HG03095 (cell line): ENCODE results near the gene ZFX.

Experiments
- ATAC-seq: cut with Tn5 transposase; IDR thresholded peaks from one replicate; pipeline ENCODE4 v1.9.1; 2021; ENCODE audit warnings: moderate library complexity; ENCODE audit not compliant: unreplicated experiment

Gene ZFX

DNA sequence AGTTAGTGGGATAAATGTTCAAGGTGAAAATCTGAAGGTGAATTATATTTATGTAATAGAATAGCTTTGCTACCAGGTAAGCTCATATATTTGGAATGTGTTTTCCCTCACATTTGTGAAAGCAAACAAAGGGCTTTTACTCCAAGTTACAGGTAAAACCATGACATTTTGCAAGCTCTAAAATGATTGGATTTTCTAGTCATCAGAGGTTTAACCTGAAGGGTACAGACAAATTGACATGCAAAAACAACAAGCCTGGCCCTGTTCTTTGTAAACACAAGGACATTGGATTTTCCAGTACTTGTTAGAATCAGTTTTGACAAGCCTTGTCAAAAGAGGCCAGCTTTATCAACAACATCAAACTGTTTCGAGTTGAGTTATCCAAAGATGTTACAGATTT, 51.7 kb downstream of the ZFX start:
- no peak for ATAC-seq

DNA sequence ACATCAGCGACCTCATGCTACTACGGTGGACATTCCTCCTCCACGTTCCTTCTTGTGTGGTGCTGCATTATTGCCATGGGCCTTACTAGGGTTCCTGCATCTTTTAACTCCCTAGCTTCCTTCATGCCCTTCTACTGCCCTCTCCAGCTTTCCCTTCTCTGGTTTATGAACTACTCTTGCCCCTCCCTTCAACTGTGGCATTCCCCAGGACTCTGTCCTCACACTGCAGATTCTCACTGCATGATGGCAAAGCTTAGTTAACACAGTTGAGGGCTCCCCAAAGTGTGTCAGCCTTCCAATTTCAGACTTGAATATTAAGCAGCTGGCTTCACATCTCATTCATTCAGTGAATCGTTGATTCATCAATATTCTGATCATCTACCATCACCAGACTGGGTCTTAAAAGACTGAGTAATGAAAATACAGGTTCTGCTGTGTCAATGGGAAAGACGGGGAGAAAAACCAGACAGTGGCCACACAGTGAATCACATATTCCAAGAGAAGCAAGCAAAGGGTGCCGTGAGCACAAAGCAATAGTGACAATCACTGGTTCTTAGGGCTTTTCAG, 53.0 kb downstream of the ZFX start:
- no peak for ATAC-seq

DNA sequence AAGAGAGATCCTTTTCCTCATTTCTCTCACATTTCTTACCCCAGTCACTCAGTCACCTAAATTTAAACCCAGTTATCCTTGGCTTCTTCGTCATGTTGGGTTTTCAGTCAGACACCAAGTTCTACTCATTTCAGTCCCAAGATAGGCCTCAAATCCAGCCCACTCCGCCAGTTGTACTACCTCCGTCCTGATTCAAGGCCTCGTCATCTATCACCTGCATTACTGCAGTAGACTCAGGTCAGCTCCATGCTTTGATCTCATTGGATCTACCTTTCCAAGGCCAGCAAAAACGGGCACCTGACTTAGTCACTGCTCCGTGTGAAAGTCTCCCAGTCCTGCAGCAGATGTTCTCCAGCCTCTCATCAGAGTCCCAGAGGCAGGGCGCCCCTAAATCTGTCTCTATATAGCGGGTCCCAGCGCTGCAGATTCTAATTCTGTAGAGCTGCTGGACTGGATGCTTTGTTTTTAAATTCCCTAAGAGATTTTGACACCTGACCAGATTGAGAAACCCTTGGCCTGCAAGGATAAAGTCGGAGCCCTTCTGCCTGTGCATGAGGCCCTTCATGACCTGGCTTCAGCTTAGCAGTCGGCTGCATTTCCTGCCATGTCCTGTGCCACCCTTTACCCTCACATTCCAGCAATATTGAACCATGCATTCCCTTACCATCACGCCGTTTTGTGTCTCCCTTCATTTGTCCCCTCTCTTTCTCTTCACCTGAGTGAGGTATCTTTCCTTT, 53.7 kb downstream of the ZFX start:
- no peak for ATAC-seq

DNA sequence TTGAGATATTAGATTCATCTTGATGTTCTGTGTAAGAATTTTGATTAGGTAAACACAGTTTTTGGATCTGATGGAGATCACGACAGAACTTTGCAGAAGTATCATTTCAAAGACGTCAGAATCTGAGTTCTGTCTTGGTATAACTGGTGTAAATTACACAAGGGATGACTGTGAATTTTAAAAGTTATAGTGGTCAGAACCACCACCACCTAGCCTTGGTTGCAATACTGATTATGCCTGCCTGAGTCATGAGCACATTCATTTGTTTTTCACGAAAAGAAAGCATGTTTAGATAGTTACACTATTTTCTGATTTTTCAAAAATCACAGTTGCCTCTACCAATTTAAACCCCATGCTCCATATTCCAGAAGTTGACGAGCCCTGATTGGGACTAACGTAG, 54.8 kb downstream of the ZFX start:
- ATAC-seq, result no peak

DNA sequence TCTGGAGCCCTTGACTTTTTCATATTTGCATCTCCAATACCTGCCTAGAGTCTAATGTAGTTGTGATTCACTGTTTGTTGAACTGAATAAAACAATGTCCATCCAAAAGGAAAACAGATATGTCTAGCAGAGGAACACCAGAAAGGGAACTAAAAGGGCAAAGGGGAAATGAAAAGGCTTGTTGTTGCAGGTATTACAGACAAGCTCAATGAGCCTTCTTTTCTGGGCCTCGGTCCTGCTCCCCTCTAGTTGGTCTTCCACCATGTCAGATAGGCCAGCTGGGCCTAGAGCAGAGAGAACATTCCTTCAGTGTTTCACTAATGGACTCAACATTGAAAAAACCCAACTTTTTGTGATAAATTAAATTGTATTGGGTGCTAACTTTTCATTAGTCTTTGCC, 55.4 kb downstream of the ZFX start:
- ATAC-seq, result no peak

DNA sequence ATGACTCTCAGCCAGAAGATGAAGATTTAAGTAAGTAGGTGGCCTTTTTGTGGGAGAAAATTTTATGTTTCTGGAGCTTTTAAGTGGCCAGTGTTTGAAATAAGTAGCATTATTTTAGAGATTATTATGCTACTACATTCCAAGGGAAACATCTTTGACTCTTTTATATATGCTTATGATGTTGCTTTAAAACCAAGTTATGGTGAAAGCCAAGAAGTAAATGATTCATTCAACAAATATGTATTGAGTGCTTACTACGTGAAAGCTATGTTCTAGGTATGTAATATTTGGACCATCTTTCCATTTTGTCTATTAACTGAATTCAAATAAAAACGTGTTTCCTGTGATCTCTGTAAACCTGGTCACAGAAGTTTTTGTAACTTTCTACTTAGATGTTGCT, 58.3 kb downstream of the ZFX start:
- no peak for ATAC-seq

DNA sequence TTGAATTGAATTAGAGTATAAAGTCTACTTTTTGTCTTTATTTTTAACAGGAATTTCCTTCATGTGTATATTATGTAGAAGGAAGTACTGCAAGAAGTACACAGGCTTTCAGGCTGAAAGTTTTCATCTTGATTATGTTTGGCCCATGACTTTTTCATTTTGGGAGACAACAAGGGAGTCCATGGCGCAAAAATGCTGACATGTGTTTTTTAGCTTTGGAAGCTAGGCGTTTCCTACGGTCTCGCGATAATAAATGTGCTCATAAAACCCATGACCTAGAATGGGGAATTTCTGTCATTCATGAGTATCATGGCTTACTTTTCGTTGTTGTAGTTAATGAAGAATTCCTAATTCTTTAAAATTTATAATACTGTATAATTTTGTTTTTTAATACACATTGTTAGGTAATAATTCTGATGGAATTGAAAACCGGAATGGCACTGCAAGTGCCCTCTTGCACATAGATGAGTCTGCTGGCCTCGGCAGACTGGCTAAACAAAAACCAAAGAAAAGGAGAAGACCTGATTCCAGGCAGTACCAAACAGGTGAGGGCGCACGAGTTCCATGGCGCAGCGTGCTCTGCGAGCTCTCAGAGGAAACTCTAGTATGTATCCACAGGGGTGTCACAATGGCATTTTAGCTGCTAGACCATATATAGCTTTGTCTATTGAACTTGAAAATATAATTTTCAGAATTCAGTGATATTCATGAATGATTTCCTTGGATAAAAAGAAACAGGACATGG, 59.1 kb downstream of the ZFX start:
- ATAC-seq, result no peak

DNA sequence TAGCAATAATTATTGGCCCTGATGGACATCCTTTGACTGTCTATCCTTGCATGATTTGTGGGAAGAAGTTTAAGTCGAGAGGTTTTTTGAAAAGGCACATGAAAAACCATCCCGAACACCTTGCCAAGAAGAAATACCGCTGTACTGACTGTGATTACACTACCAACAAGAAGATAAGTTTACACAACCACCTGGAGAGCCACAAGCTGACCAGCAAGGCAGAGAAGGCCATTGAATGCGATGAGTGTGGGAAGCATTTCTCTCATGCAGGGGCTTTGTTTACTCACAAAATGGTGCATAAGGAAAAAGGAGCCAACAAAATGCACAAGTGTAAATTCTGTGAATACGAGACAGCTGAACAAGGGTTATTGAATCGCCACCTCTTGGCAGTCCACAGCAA, 60.7 kb downstream of the ZFX start:
- no peak for ATAC-seq

DNA sequence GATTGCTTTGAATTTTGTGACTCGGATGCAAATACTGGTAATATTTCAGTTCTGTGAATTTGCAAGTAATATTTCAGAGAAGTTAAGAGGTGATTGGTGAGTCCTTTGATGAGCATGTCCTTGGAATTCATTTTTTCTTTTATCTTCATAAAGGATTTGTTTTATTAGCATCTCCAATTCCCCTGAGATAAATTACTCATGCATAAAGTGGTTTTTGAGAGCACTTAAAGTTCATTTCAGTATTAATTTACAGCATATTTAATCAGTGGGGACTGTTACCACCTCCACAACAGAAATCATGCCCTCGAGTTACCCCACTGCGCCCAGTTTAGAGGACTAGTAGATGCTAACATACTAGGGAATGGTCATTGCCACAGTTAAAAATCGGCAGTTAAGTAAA, 65.0 kb downstream of the ZFX start:
- ATAC-seq, result no peak

DNA sequence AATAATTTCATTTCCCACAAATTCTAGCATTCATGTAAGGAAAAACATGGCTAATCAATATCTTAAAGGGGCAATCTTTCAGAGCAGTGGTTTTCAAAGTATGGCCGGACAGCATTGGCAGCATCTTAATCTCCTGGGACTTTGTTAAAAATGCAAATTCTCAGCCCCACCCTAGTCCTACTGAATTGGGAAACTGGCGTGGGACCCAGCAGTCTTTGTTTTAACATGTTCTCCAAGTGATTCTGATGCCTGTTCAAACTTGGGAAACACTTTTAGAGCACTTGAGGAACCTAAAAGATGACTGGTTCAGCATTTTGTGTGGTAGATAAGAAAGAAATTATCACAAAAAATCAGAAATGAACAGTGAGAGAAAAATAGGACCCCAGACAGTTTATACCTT, 65.7 kb downstream of the ZFX start:
- no peak for ATAC-seq

DNA sequence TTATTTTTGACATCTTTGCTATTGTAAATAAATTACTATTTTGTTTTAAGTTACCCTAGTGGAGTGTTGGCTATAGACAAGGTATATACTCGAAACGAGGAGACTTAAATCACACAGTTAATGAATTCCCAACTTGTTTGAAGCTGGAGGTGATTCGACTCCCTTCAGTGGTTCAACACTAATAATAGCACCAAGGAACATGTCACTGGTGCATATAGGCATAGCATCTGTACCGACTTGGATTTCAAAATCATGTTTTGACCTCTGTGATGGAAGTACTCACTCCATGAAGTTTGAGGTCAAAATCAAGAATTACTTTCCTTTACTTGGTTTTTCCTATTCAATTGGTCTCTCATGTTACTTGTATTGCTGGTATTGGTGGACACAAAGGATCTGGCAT, 66.5 kb downstream of the ZFX start:
- no peak for ATAC-seq

DNA sequence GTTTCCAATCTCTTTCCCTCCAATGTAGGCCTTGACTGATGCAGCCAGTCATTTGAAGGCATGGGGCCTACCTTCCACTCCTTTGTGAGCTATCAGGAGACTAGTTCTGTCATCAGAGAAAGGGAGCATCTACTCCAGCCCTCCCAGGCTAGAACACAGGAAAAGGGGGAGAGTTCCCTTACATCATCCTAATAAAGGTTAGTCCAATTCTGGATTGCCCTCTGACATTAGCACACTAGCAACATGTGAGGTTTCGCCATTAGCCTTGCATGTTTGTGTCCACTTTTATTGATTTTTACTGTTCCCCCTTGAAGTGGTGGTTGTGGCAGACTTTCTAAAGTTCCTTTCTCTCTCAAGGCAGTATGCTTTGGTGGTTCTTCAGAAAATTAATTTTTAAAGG, 67.3 kb downstream of the ZFX start:
- ATAC-seq, result no peak

DNA sequence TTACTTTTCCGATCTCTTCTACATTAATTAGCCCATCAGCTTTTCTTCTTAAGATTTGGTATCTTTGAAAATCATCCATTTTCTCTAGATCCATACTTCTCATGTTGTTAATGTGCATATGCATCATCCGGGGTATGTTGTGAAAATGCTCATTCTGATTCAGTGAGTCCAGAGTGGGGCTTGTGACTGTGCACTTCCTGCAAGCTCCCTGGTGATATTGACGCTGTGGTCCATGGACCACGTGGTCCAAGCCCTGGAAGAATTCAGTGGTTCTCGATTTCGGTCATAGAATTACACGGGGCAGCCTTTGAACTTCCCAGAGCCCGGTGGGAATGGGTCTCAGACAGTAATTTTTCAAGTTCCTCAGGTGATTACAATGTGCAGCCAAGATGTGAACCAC, 69.8 kb downstream of the ZFX start:
- ATAC-seq, result no peak

DNA sequence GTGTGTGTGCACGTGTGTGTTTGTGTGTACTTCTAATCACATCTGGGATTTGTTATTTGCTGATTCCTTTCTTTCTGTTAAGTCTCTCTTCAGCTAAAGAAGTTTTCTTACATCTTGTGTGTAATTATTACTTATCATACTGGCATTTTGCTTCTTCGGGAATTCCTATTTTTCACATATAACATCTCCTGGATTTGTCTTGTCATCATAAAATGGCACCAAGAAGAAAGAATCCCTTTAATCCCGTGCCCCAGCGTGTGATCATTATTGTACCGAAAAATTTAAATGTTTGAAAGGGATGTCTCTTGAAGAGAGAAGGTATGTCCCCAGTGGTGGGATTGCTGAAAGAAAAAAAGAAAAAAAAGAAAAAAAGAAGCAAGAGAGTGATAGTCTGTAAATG, 72.3 kb downstream of the ZFX start:
- ATAC-seq, result no peak

DNA sequence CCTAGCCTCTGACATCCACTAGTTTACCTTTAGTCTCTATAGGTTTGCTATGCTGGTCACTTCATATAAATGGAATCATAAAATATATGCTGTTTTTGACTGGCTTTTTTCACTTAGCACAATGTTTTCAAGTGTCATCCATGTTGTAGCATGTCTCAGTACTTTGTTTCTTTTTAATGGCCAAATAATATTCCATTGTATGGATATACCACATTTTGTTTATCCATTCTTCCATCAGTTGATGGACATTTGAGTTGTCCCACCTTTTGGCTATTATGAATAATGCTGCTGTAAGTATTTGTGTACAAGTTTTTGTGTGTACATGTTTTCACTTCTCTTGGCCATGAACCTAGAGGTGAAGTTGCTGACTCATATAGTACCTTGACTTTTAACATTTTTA, 75.7 kb downstream of the ZFX start:
- no peak for ATAC-seq

DNA sequence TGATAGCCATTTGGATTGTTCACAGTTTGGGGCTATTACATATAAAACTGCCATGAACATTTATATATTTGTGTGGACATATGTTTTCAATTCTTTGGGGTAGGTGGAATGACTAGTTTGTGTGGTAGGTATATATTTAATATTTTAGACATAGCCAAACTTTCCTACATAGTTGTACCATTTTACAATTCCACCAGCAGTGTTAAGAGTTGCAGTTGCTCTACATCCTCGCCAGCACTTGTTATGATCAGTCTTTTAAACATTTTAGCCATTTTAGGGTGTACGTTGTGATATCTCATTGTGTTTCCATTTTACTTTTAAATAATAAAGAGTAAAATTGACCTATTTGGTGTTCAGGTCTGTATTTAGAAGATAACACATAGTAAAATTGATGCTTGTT, 76.6 kb downstream of the ZFX start:
- ATAC-seq, result no peak

DNA sequence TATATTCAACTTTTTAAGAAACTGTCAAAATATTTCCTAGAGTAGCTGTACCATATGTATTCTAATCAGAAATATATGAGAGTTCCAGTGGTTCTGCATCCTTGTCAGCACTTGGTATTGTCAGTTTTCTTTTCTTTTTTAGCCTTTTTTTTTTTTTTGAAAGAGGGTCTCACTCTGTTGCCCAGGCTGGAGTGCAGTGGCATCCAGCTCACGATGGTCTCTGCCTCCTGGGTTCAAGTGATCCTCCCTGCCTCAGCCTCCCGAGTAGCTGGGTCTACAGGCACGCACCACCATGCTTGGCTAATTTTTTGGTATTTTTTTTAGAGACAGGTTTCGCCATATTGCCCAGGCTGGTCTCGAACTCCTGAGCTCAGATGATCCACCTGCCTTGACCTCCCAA, 79.1 kb downstream of the ZFX start:
- no peak for ATAC-seq

DNA sequence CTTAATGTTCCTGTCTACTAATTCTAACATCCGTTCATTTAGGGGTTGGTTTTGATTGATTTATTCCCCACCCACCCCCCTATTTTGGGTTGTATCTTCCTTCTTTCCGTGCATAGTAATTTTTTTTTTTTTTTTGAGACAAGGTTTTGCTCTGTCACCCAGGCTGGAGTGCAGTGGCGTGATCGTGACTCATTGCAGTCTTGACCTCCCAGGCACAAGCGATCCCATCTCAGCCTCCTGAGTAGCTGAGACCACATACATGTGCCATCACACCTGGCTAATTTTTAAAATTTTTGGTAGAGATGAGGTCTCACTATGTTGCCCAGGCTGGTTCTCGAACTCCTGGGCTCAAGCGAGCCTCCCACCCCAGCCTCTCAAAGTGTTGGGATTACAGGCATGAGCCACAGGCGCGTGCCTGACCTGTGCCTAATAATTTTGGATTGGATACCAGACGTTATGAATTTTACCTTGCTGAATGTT, 79.9 kb downstream of the ZFX start:
- no peak for ATAC-seq

DNA sequence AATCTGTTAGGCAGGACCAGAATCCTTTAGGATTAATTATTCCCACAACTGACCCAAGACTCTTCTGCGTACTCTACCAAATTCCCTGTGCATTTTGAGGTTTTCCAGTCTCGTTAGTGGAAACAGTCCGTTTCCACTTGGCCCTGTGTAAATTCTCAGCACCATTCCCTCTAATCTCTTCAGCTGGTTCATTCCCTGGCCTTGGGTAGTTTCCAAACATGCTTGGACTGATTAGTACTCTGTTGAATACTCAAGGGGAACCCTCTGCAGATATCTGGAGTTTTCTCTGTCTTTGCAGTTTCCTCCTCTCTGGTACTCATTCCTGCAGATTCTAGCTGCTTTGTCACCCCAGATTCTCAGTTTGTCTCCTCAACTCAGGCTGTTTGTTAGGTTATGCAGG, 80.4 kb downstream of the ZFX start:
- no peak for ATAC-seq

DNA sequence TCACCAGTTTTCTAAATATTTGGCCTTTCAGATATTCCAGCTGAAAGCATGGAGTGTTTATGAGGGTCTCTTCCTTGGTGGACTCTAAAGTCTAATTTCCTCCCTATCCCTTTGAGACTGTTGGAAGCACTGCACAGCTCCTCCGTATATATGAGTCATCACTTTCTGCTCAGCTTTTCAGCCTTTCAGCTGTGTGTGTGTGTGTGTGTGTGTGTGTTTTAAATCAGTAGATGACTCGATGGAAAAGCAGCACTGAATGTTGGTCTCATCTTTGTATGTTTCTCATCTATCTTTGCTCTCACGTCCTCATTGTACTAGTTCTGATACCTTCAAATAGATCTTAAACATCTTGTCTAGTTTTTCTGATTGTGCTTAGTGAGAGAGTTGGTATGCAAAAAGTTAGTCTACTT, 81.6 kb downstream of the ZFX start:
- peak; percentile 61 for ATAC-seq

DNA sequence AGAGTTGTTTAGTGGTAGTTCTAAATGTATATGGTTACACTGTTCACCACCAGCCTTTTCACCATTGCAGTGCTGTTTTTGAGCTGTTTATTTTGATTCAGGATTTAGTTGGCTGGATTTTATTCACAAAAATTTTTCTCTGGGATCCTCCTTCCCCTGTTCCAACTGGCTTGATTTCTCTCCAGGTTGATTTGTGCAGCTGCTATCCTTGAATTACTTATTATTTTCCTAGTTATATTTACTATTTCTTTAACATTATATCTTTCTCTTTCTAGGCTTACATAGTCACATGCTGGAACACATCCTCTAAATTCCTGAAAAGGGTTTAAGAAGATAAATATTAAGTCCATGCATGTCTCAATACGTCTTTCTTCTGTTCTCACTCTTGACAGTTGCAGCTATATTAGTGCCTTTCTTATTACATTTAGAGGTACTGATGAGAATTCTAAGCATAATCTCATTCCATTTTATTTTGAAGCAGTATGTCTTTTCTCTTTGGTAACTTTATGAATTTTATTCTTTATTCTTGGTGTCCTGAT, 82.2 kb downstream of the ZFX start:
- ATAC-seq, result no peak

DNA sequence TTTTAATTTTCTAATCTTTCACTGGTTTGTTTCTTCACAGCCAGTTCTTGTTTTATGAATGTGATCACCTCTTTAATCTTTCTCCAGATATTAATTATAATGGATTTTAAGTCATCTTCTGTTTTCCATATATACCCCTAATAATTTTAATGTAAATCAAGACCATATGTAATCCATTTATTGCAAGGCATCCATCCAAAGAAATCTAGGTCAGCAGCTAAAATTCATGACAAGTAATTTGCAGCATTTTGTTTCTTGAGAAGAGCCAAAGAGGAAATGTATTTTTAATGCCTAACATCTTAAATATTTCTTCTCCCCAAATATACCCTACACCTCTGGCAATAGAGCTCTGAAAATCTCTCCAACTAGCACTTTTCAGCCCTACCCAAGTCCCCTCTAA, 83.3 kb downstream of the ZFX start:
- no peak for ATAC-seq
